HG02885 (cell line): ENCODE data around the gene IQCK.
"Not testable (repeated sequence)": the region's sequence is repeated elsewhere in the genome, so short reads cannot be mapped to it uniquely, and the experiment has no call there.

ENCODE experiments used
- ATAC-seq: cut with Tn5 transposase; IDR thresholded peaks from one replicate; pipeline ENCODE4 v1.9.1; 2021; ENCODE audit warnings: mild to moderate bottlenecking; ENCODE audit not compliant: unreplicated experiment, poor library complexity

Gene IQCK

GRCh38 chr16:19785081-19785480 lies 67.0 kb downstream of the IQCK start:
- no peak for ATAC-seq

GRCh38 chr16:19785512-19786130 lies 67.5 kb downstream of the IQCK start:
- ATAC-seq, result no peak

- not testable (repeated sequence) for ATAC-seq
Measured at GRCh38 chr16:19801369-19801768, 83.3 kb downstream of the IQCK start.

GRCh38 chr16:19801824-19802223 lies 83.8 kb downstream of the IQCK start:
- ATAC-seq, result not testable (repeated sequence)

GRCh38 chr16:19802612-19803011 lies 84.5 kb downstream of the IQCK start:
- no peak for ATAC-seq

GRCh38 chr16:19804538-19805323 lies 86.7 kb downstream of the IQCK start:
- no peak for ATAC-seq

GRCh38 chr16:19805459-19806162 lies 87.5 kb downstream of the IQCK start:
- ATAC-seq, result no peak

GRCh38 chr16:19808061-19808641 lies 90.1 kb downstream of the IQCK start:
- no peak for ATAC-seq

- no peak for ATAC-seq
Measured at GRCh38 chr16:19809121-19809635, 91.1 kb downstream of the IQCK start.

- ATAC-seq, result no peak
Measured at GRCh38 chr16:19809693-19810092, 91.6 kb downstream of the IQCK start.

GRCh38 chr16:19810817-19811731 lies 93.0 kb downstream of the IQCK start:
- ATAC-seq, result no peak

GRCh38 chr16:19812986-19813385 lies 94.9 kb downstream of the IQCK start:
- no peak for ATAC-seq

GRCh38 chr16:19815418-19815817 lies 97.3 kb downstream of the IQCK start:
- no peak for ATAC-seq

- ATAC-seq, result no peak
Measured at GRCh38 chr16:19817122-19817521, 99.1 kb downstream of the IQCK start.

GRCh38 chr16:19817875-19818274 lies 99.8 kb downstream of the IQCK start:
- no peak for ATAC-seq

- no peak for ATAC-seq
Measured at GRCh38 chr16:19822533-19822932, 104.5 kb downstream of the IQCK start.

GRCh38 chr16:19823322-19823721 lies 105.3 kb downstream of the IQCK start:
- ATAC-seq, result no peak

- no peak for ATAC-seq
Measured at GRCh38 chr16:19824216-19824615, 106.1 kb downstream of the IQCK start.

- no peak for ATAC-seq
Measured at GRCh38 chr16:19829844-19830692, 112.0 kb downstream of the IQCK start.
